ENCODE measurements around the gene TMEM94.

TMEM94 gene

GRCh38 chr17:75490173-75490743 lies 33.8 kb downstream of the TMEM94 start:
- Histone ChIP-seq H3K4me1 (ENCODE audit: control insufficient read depth, insufficient read depth, low read length) (no peaks in the 10 kb centered on the region), H3K4me3 (ENCODE audit: low read depth, low read length) (no peak overlapping the region), H3K27me3 (ENCODE audit: control insufficient read depth, insufficient read depth, low read length) (no peaks in the 10 kb centered on the region), H3K36me3 (ENCODE audit: control insufficient read depth, insufficient read depth, low read length) (peaks cover 44% of the 10 kb centered on the region), H3K9me3 (ENCODE audit: control insufficient read depth, insufficient read depth, low read length) (no peaks in the 10 kb centered on the region), H3K27ac (ENCODE audit: low read depth, low read length) (no peak overlapping the region), H3K9ac (ENCODE audit: low read depth, low read length) (no peak overlapping the region)

DNA sequence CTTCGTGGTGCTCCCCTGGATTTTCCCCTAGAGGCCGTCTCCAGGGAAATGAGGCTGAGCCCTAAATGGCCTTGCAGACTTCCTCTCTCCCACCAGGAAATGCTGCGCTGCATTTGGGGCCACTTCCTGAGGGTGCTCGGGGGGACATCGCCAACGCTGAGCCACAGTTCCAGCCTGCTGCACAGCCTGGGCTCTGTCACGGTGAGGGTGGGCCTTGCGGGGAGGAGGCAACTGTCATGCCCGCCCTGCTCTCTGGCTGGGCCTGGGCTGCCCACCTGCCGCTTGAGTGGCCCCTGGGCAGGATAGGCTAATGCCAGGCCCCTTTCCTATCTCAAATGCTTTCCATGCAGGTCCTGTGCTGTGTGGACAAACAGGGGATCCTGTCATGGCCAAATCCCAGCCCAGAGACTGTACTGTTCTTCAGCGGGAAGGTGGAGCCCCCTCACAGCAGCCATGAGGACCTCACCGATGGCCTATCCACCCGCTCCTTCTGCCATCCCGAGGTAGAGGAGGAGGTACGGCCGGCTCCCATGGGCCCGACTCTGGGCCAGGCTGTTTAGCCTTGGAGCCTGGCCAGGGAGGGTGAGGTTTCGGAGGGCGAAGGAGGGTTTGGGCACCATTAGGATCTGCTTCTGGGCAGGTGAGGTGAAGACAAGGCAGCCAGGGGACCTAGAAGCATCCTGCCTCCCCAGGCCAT lies 34.7 kb downstream of the TMEM94 start:
- H3K27ac ChIP-seq (ENCODE audit: low read depth, low read length): no peak overlapping the region
- no peaks in the 10 kb centered on the region for H3K4me1 ChIP-seq (ENCODE audit: control insufficient read depth, insufficient read depth, low read length)
- no peak overlapping the region for H3K4me3 ChIP-seq (ENCODE audit: low read depth, low read length)
- peaks cover 52% of the 10 kb centered on the region for H3K36me3 ChIP-seq (ENCODE audit: control insufficient read depth, insufficient read depth, low read length)
- H3K9me3 ChIP-seq (ENCODE audit: control insufficient read depth, insufficient read depth, low read length): no peaks in the 10 kb centered on the region
- H3K27me3 ChIP-seq (ENCODE audit: control insufficient read depth, insufficient read depth, low read length): no peaks in the 10 kb centered on the region
- H3K9ac ChIP-seq (ENCODE audit: low read depth, low read length): no peak overlapping the region

GRCh38 chr17:75491680-75492079 lies 35.2 kb downstream of the TMEM94 start:
- Histone ChIP-seq H3K9me3 (ENCODE audit: control insufficient read depth, insufficient read depth, low read length) (no peaks in the 10 kb centered on the region), H3K27ac (ENCODE audit: low read depth, low read length) (no peak overlapping the region), H3K4me1 (ENCODE audit: control insufficient read depth, insufficient read depth, low read length) (no peaks in the 10 kb centered on the region), H3K36me3 (ENCODE audit: control insufficient read depth, insufficient read depth, low read length) (peaks cover 58% of the 10 kb centered on the region), H3K9ac (ENCODE audit: low read depth, low read length) (no peak overlapping the region), H3K27me3 (ENCODE audit: control insufficient read depth, insufficient read depth, low read length) (no peaks in the 10 kb centered on the region), H3K4me3 (ENCODE audit: low read depth, low read length) (no peak overlapping the region)

DNA sequence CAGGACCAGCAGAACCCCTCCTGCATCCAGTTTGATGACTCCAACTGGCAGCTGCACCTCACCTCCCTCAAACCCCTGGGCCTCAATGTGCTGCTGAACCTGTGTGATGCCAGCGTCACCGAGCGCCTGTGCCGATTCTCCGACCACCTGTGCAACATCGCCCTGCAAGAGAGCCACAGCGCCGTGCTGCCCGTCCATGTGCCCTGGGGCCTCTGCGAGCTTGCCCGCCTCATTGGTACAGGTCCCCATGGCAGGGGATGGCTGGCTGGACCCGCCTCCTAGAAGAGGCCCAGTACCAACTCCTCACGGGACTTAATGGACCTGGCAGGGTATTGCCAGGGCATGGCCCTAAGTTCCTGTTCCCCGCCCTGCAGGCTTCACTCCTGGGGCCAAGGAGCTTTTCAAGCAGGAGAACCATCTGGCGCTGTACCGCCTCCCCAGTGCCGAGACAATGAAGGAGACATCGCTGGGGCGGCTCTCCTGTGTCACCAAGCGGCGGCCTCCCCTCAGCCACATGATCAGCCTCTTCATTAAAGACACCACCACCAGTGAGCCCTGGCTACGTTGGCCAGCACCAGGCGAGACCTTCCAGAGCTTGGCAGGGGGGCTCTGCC lies 36.2 kb downstream of the TMEM94 start:
- Histone ChIP-seq H3K27me3 (ENCODE audit: control insufficient read depth, insufficient read depth, low read length) (no peaks in the 10 kb centered on the region), H3K27ac (ENCODE audit: low read depth, low read length) (no peak overlapping the region), H3K4me3 (ENCODE audit: low read depth, low read length) (no peak overlapping the region), H3K9ac (ENCODE audit: low read depth, low read length) (no peak overlapping the region), H3K9me3 (ENCODE audit: control insufficient read depth, insufficient read depth, low read length) (no peaks in the 10 kb centered on the region), H3K4me1 (ENCODE audit: control insufficient read depth, insufficient read depth, low read length) (no peaks in the 10 kb centered on the region), H3K36me3 (ENCODE audit: control insufficient read depth, insufficient read depth, low read length) (peaks cover 64% of the 10 kb centered on the region)

GRCh38 chr17:75493476-75494129 lies 37.2 kb downstream of the TMEM94 start:
- Histone ChIP-seq H3K4me3 (ENCODE audit: low read depth, low read length) (no peak overlapping the region), H3K4me1 (ENCODE audit: control insufficient read depth, insufficient read depth, low read length) (no peaks in the 10 kb centered on the region), H3K9ac (ENCODE audit: low read depth, low read length) (no peak overlapping the region), H3K27ac (ENCODE audit: low read depth, low read length) (no peak overlapping the region), H3K9me3 (ENCODE audit: control insufficient read depth, insufficient read depth, low read length) (no peaks in the 10 kb centered on the region), H3K27me3 (ENCODE audit: control insufficient read depth, insufficient read depth, low read length) (no peaks in the 10 kb centered on the region), H3K36me3 (ENCODE audit: control insufficient read depth, insufficient read depth, low read length) (peaks cover 73% of the 10 kb centered on the region)

DNA sequence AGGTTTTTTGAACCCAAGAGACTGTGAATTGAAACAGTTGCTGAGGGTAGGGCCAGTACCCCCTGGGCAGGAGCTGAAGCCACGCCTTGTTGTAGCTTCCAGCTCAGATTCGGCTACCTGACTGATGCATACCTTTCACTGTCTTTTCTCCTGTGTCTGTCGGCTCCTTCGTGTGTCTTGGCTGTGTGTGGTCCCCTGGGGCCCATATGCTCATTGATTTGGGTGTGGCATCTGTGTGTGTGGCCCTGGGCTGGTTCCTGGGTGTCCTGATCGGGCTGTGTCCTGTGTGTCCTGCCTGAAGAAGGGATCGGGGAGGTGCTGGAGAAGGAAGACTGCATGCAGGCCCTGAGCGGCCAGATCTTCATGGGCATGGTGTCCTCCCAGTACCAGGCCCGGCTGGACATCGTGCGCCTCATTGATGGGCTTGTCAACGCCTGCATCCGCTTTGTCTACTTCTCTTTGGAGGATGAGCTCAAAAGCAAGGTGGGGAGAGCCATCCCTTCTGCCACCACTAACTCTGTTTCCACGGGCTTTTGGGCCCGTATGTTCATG lies 38.0 kb downstream of the TMEM94 start:
- Histone ChIP-seq H3K4me3 (ENCODE audit: low read depth, low read length) (no peak overlapping the region), H3K9me3 (ENCODE audit: control insufficient read depth, insufficient read depth, low read length) (no peaks in the 10 kb centered on the region), H3K4me1 (ENCODE audit: control insufficient read depth, insufficient read depth, low read length) (no peaks in the 10 kb centered on the region), H3K27me3 (ENCODE audit: control insufficient read depth, insufficient read depth, low read length) (no peaks in the 10 kb centered on the region), H3K9ac (ENCODE audit: low read depth, low read length) (no peak overlapping the region), H3K27ac (ENCODE audit: low read depth, low read length) (no peak overlapping the region), H3K36me3 (ENCODE audit: control insufficient read depth, insufficient read depth, low read length) (peaks cover 78% of the 10 kb centered on the region)

- H3K4me3 ChIP-seq (ENCODE audit: low read depth, low read length): no peak overlapping the region
- no peaks in the 10 kb centered on the region for H3K9me3 ChIP-seq (ENCODE audit: control insufficient read depth, insufficient read depth, low read length)
- H3K36me3 ChIP-seq (ENCODE audit: control insufficient read depth, insufficient read depth, low read length): peaks cover 89% of the 10 kb centered on the region
- H3K27me3 ChIP-seq (ENCODE audit: control insufficient read depth, insufficient read depth, low read length): no peaks in the 10 kb centered on the region
- no peaks in the 10 kb centered on the region for H3K4me1 ChIP-seq (ENCODE audit: control insufficient read depth, insufficient read depth, low read length)
- no peak overlapping the region for H3K27ac ChIP-seq (ENCODE audit: low read depth, low read length)
- H3K9ac ChIP-seq (ENCODE audit: low read depth, low read length): no peak overlapping the region
Observed at GRCh38 chr17:75496005-75496404, 39.6 kb downstream of the TMEM94 start.

GRCh38 chr17:75498039-75498725 lies 41.7 kb downstream of the TMEM94 start:
- H3K9ac ChIP-seq (ENCODE audit: low read depth, low read length): no peak overlapping the region
- no peaks in the 10 kb centered on the region for H3K9me3 ChIP-seq (ENCODE audit: control insufficient read depth, insufficient read depth, low read length)
- no peaks in the 10 kb centered on the region for H3K27me3 ChIP-seq (ENCODE audit: control insufficient read depth, insufficient read depth, low read length)
- peaks cover 82% of the 10 kb centered on the region for H3K36me3 ChIP-seq (ENCODE audit: control insufficient read depth, insufficient read depth, low read length)
- no peaks in the 10 kb centered on the region for H3K4me1 ChIP-seq (ENCODE audit: control insufficient read depth, insufficient read depth, low read length)
- no peak overlapping the region for H3K4me3 ChIP-seq (ENCODE audit: low read depth, low read length)
- no peak overlapping the region for H3K27ac ChIP-seq (ENCODE audit: low read depth, low read length)

GRCh38 chr17:75498726-75499213 lies 42.3 kb downstream of the TMEM94 start:
- Histone ChIP-seq H3K9ac (ENCODE audit: low read depth, low read length) (no peak overlapping the region), H3K4me1 (ENCODE audit: control insufficient read depth, insufficient read depth, low read length) (no peaks in the 10 kb centered on the region), H3K36me3 (ENCODE audit: control insufficient read depth, insufficient read depth, low read length) (peaks cover 80% of the 10 kb centered on the region), H3K4me3 (ENCODE audit: low read depth, low read length) (no peak overlapping the region), H3K27me3 (ENCODE audit: control insufficient read depth, insufficient read depth, low read length) (no peaks in the 10 kb centered on the region), H3K27ac (ENCODE audit: low read depth, low read length) (no peak overlapping the region), H3K9me3 (ENCODE audit: control insufficient read depth, insufficient read depth, low read length) (no peaks in the 10 kb centered on the region)

DNA sequence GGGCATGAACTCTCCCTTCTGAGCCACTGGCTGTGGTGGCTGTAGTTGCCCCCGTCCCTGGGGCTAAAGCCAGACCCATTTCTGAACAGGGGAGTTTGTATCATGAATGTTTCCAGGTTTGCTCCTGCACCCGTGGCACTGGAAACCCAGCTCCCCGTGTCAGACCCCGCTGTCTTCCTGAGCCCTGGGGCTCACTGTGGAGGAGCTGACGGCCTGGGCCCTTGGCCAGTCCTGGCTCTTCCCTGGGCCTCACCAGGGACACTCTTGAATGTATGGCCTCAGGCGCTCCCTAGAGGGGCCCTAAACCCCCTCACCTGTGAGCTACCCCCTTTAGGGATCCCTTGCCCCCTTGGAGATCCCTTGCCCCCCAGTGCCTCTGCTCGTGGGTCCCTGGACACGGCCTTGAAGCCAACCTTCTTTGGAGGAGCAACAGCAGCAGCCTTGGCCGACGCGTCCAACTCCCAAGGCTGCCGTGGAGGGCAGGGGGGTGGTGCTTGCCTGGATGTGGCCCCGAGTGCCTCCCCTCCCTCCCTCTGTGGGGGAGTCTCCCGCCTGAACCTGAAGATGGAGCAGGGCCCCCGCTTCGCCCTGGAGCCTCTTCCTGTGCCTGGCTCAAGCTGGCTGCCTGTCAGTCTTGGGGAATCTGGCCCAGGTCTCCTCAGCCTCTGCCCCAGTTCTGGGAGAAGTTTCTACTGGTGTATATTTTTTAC lies 43.0 kb downstream of the TMEM94 start:
- Histone ChIP-seq H3K27me3 (ENCODE audit: control insufficient read depth, insufficient read depth, low read length) (no peaks in the 10 kb centered on the region), H3K4me1 (ENCODE audit: control insufficient read depth, insufficient read depth, low read length) (no peaks in the 10 kb centered on the region), H3K9ac (ENCODE audit: low read depth, low read length) (no peak overlapping the region), H3K9me3 (ENCODE audit: control insufficient read depth, insufficient read depth, low read length) (no peaks in the 10 kb centered on the region), H3K27ac (ENCODE audit: low read depth, low read length) (no peak overlapping the region), H3K36me3 (ENCODE audit: control insufficient read depth, insufficient read depth, low read length) (peaks cover 73% of the 10 kb centered on the region), H3K4me3 (ENCODE audit: low read depth, low read length) (no peak overlapping the region)
